Measurements from ENCODE around the gene PRR14.
"Not testable (repeated sequence)": the region's sequence is repeated elsewhere in the genome, so short reads cannot be mapped to it uniquely, and the experiment has no call there.

PRR14 gene

GRCh38 chr16:30688701-30689100, 37.9 kb downstream of the PRR14 start:
- DNase-seq (ENCODE audit: low spot score) (no peak), FAIRE-seq (no peak)

- DNase-seq (ENCODE audit: low spot score) = no peak
- FAIRE-seq = no peak
Observed at GRCh38 chr16:30691907-30692306, 41.1 kb downstream of the PRR14 start.

GRCh38 chr16:30692396-30693064, 41.8 kb downstream of the PRR14 start:
- FAIRE-seq = no peak
- DNase-seq (ENCODE audit: low spot score) = no peak

- no peak for FAIRE-seq
- no peak for DNase-seq (ENCODE audit: low spot score)
Observed at GRCh38 chr16:30694926-30695693, 44.4 kb downstream of the PRR14 start.

- not testable (repeated sequence) for DNase-seq (ENCODE audit: low spot score); FAIRE-seq
Observed at GRCh38 chr16:30696646-30697045, 45.9 kb downstream of the PRR14 start.

- DNase-seq (ENCODE audit: low spot score) (no peak), FAIRE-seq (no peak)
Observed at GRCh38 chr16:30697264-30698138, 46.7 kb downstream of the PRR14 start.

GRCh38 chr16:30698139-30698815, 47.5 kb downstream of the PRR14 start:
- DNase-seq (ENCODE audit: low spot score) (peak; percentile 93), FAIRE-seq (no peak)

- DNase-seq (ENCODE audit: low spot score) (peak; percentile 50), FAIRE-seq (no peak)
Observed at GRCh38 chr16:30698816-30699614, 48.3 kb downstream of the PRR14 start, which contains the start of gene SRCAP. SRCAP (plus strand) TSS chr16:30699171; CDS start chr16:30700825, 1,654 bp downstream.

GRCh38 chr16:30699615-30700099, 48.9 kb downstream of the PRR14 start:
- FAIRE-seq = no peak

GRCh38 chr16:30700491-30700890, 49.7 kb downstream of the PRR14 start:
- no peak for FAIRE-seq
- DNase-seq (ENCODE audit: low spot score) = no peak

More at GRCh38 chr16:30699615-30700099, 48.9 kb downstream of the PRR14 start:
- DNase-seq (ENCODE audit: low spot score) = no peak

- no peak for FAIRE-seq
- DNase-seq (ENCODE audit: low spot score) = no peak
Observed at GRCh38 chr16:30700971-30701370, 50.2 kb downstream of the PRR14 start.

GRCh38 chr16:30703071-30703470, 52.3 kb downstream of the PRR14 start:
- not testable (repeated sequence) for DNase-seq (ENCODE audit: low spot score); FAIRE-seq

- no peak for DNase-seq (ENCODE audit: low spot score)
- FAIRE-seq = no peak
Observed at GRCh38 chr16:30703971-30704370, 53.2 kb downstream of the PRR14 start.
